Keratinocyte (primary cell): ENCODE results near the gene SLC4A5. TPM values are rescaled to one million over a fixed set of nuclear protein-coding genes. Genes with fewer than 3 reads are reported as not detected.

Experiments used
- DNase-seq: peaks from one replicate; pipeline ENCODE4 v3.0.0-alpha.2; 2011; ENCODE audit warnings: low read depth, missing footprints, low spot score
- FAIRE-seq: peaks from 2 replicates; lab custom pipeline; 2011; peaks lifted over from hg19 to GRCh38; lab: Jason Lieb, UNC
- H2AFZ ChIP-seq: 2 replicates; pipeline ENCODE4 v1.6.0; 2012; ENCODE audit warnings: low read length, control low read depth, inconsistent platforms; ENCODE audit not compliant: control insufficient read depth
- H3K27ac ChIP-seq: 2 replicates; pipeline ENCODE4 v1.5.1; 2011; ENCODE audit warnings: low read length; ENCODE audit not compliant: control insufficient read depth, insufficient read depth
- H3K27me3 ChIP-seq: 3 replicates; pipeline ENCODE4 v1.6.0; 2011; ENCODE audit warnings: low read length; ENCODE audit not compliant: control insufficient read depth, insufficient read depth; ENCODE audit errors: extremely low read depth
- H3K36me3 ChIP-seq, 2 experiments: 2 replicates in 1 of 2; 3 replicates in 1 of 2; pipeline ENCODE4 v1.5.1; 2011; ENCODE audit warnings: low read length in 2 of 2, mild to moderate bottlenecking in 1 of 2; ENCODE audit not compliant: control insufficient read depth in 2 of 2, insufficient read depth in 2 of 2; ENCODE audit errors: extremely low read depth in 1 of 2
- H3K4me1 ChIP-seq: 3 replicates; pipeline ENCODE4 v1.5.1; 2011; ENCODE audit warnings: low read length; ENCODE audit not compliant: control insufficient read depth, insufficient read depth; ENCODE audit errors: extremely low read depth
- H3K4me2 ChIP-seq: 3 replicates; pipeline ENCODE4 v1.6.0; 2011; ENCODE audit warnings: low read depth, low read length; ENCODE audit not compliant: control insufficient read depth, insufficient read depth; ENCODE audit errors: extremely low read depth
- H3K4me3 ChIP-seq, 3 experiments: fragments of 200-600 bp in 1 of 3; sonication (generic) in 1 of 3; 2 replicates in 2 of 3; 3 replicates in 1 of 3; pipeline ENCODE4 v1.5.1; 2011 to 2016; ENCODE audit warnings: low read length in 3 of 3, mild to moderate bottlenecking in 3 of 3, control low read depth in 2 of 3, inconsistent platforms in 1 of 3, low read depth in 1 of 3, mixed read lengths in 1 of 3, mixed run types in 1 of 3, moderate library complexity in 1 of 3; ENCODE audit not compliant: control insufficient read depth in 2 of 3, insufficient read depth in 2 of 3; ENCODE audit errors: extremely low read depth in 1 of 3
- H3K79me2 ChIP-seq: 2 replicates; pipeline ENCODE4 v1.6.0; 2012; ENCODE audit warnings: low read length; ENCODE audit not compliant: control insufficient read depth, insufficient read depth
- H3K9ac ChIP-seq: 3 replicates; pipeline ENCODE4 v1.6.0; 2011; ENCODE audit warnings: low read length; ENCODE audit not compliant: control insufficient read depth, insufficient read depth; ENCODE audit errors: extremely low read depth
- H3K9me1 ChIP-seq: 3 replicates; pipeline ENCODE4 v1.6.0; 2011; ENCODE audit warnings: low read length; ENCODE audit not compliant: control insufficient read depth, insufficient read depth; ENCODE audit errors: extremely low read depth
- H3K9me3 ChIP-seq: 2 replicates; pipeline ENCODE4 v1.5.1; 2012; ENCODE audit warnings: low read depth, low read length; ENCODE audit not compliant: control insufficient read depth
- H4K20me1 ChIP-seq: 3 replicates; pipeline ENCODE4 v1.6.0; 2011; ENCODE audit warnings: low read length; ENCODE audit not compliant: control insufficient read depth, insufficient read depth; ENCODE audit errors: extremely low read depth
- EZH2 ChIP-seq: IDR thresholded peaks from one replicate; pipeline ENCODE4 v1.6.1; 2012; ENCODE audit warnings: inconsistent platforms, mild to moderate bottlenecking, low read length, moderate library complexity
- dilution Hi-C: fragments of 300-500 bp; cut with MboI; formaldehyde crosslinking; loops from one replicate; pipeline ENCODE4 v1.7.0; 2020; ENCODE audit warnings: low sequenced_read_pairs; ENCODE audit not compliant: extremely low pct_ligation_motif_present
- polyA plus RNA-seq, 5 experiments: library from polyadenylated mRNA; depleted of rRNA in 3 of 5; stranded (reverse) in 3 of 5; stranded (forward) in 1 of 5; unstranded in 1 of 5; fragments of >200 nt; gene quantifications; 1 replicate in 1 of 5; 2 replicates in 3 of 5; 3 replicates in 1 of 5; pipeline versions ENCODE4 v1.2.1 to v1.2.3, GENCODE V29; 2011 to 2012; ENCODE audit warnings: missing spikeins in 2 of 5, low read depth in 1 of 5, low replicate concordance in 1 of 5
- TF ChIP-seq, protein P1 (sequence below), 3 experiments: IDR thresholded peaks in 1 of 3; conservative IDR thresholded peaks in 1 of 3; optimal IDR thresholded peaks in 1 of 3; 2 replicates in 2 of 3; 3 replicates in 1 of 3; pipeline versions ENCODE3 to v1.5.1; 2011; ENCODE audit warnings: low read length in 3 of 3, mild to moderate bottlenecking in 3 of 3, moderate library complexity in 2 of 3, control low read depth in 1 of 3, inconsistent platforms in 1 of 3; ENCODE audit not compliant: insufficient read depth in 2 of 3; ENCODE audit errors: extremely low read depth in 1 of 3

The SLC4A5 gene
- polyA plus RNA-seq, 1 donor (not counting 4 experiments of a cell fraction or from before 2014, with no cell fraction given): 0.22 TPM

DNA sequence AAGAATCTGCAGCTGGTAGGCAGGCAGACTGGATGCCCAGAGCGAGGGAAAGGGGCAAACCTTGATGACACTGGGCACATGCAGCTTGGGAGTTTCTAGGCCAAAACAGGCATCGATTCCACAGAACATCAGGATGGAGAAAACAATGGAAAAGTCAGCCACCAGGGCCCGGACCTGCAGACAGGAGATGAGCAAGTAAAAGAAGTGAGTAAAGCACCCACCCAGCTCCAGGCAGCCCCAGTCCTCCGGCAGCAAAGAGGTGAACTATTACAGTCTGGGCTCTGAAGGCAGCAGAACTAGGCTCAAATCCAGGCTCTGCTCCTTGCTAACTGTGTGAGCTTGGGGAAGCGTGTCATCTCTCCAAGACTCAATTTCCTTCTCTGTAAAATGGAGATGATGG lies 108.2 kb downstream of the SLC4A5 start:
- Histone ChIP-seq H3K4me1 (no peaks in the 10 kb centered on the region), H3K9ac (no peak overlapping the region), H4K20me1 (no peaks in the 10 kb centered on the region), H3K4me2 (no peak overlapping the region), H3K4me3 (no peak overlapping the region), H3K9me1 (no peaks in the 10 kb centered on the region), H3K9me3 (no peaks in the 10 kb centered on the region), H3K27me3 (no peaks in the 10 kb centered on the region), H2AFZ (no peak overlapping the region), H3K27ac (no peak overlapping the region), H3K36me3 (no peaks in the 10 kb centered on the region), H3K79me2 (no peaks in the 10 kb centered on the region)
- DNase-seq (no peak), FAIRE-seq (no peak)
- dilution Hi-C loops: no loop called here
- no peak for TF ChIP-seq EZH2
- TF ChIP-seq, protein P1, sequence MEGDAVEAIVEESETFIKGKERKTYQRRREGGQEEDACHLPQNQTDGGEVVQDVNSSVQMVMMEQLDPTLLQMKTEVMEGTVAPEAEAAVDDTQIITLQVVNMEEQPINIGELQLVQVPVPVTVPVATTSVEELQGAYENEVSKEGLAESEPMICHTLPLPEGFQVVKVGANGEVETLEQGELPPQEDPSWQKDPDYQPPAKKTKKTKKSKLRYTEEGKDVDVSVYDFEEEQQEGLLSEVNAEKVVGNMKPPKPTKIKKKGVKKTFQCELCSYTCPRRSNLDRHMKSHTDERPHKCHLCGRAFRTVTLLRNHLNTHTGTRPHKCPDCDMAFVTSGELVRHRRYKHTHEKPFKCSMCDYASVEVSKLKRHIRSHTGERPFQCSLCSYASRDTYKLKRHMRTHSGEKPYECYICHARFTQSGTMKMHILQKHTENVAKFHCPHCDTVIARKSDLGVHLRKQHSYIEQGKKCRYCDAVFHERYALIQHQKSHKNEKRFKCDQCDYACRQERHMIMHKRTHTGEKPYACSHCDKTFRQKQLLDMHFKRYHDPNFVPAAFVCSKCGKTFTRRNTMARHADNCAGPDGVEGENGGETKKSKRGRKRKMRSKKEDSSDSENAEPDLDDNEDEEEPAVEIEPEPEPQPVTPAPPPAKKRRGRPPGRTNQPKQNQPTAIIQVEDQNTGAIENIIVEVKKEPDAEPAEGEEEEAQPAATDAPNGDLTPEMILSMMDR (optimal IDR thresholded peaks at IDR 0.05 in 1 of 3, IDR thresholded peaks at IDR 0.05 in 1 of 3, conservative IDR thresholded peaks at IDR 0.05 in 1 of 3; ENCODE audit: extremely low read depth in 1 of 3, insufficient read depth in 2 of 3, low read length in 3 of 3): no peak

DNA sequence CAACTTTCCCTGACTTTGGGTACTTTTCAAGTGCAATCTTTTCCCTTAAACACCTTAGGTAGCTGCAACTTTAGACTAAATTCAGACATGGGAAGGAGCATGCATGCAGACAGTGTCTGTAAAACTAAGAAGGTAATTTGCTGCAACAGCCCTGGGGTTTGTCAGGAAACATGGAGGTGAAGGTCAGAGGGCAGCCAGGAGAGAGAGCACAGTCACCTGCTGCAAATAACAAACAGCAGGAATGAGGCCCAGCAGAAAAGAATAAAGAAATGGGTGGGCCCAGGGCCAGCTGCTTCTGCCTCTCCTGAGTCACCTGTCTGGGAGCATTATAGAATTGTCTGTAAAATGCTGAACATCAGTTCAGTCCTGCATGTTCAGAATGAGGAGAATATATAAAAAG lies 109.6 kb downstream of the SLC4A5 start:
- Histone ChIP-seq H3K9me1 (no peaks in the 10 kb centered on the region), H3K9ac (no peak overlapping the region), H3K79me2 (no peaks in the 10 kb centered on the region), H3K9me3 (no peaks in the 10 kb centered on the region), H3K4me2 (no peak overlapping the region), H3K4me1 (no peaks in the 10 kb centered on the region), H3K4me3 (no peak overlapping the region), H2AFZ (no peak overlapping the region), H3K27ac (no peak overlapping the region), H3K27me3 (no peaks in the 10 kb centered on the region), H4K20me1 (no peaks in the 10 kb centered on the region), H3K36me3 (no peaks in the 10 kb centered on the region)
- FAIRE-seq (no peak), DNase-seq (no peak)
- TF ChIP-seq, protein P1 (optimal IDR thresholded peaks at IDR 0.05 in 1 of 3, IDR thresholded peaks at IDR 0.05 in 1 of 3, conservative IDR thresholded peaks at IDR 0.05 in 1 of 3; ENCODE audit: extremely low read depth in 1 of 3, insufficient read depth in 2 of 3, low read length in 3 of 3): no peak
- TF ChIP-seq EZH2: no peak
- dilution Hi-C loops: no loop called here
